Erythroblast (primary cell): ENCODE results near the gene RELN.

ENCODE experiments used
- DNase-seq, 2 experiments: peaks; one replicate each; lab custom pipeline; 2025; lab: John Stamatoyannopoulos, UW
- GATA1 ChIP-seq: IDR thresholded peaks from 2 replicates; pipeline ENCODE4 v1.6.1; 2011; ENCODE audit warnings: low read depth, mild to moderate bottlenecking, control low read depth, low read length, moderate library complexity
- POLR2A ChIP-seq: IDR thresholded peaks from 2 replicates; pipeline ENCODE4 v1.6.1; 2011; ENCODE audit warnings: mild to moderate bottlenecking, low read length

Gene RELN

DNA sequence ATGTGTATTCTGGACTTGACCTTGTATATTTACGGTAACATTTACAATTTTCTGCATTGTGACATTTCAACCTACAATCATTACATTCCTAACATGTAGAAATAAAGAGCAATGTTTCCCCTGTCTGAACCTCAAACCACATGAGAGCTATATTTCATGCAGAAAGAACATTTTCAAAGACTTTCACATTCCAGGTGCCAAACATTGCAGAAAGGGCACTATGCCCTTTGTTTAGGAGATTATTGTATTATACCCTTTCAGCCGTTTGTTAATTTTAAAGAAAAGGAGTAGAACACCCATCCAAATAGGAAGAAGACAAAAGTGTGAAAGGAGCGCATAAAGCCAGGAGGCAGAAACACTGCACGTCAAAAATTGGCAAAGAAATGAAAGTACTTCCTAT lies 260.4 kb downstream of the RELN start:
- TF ChIP-seq POLR2A (no peak), GATA1 (no peak)
- no peak for DNase-seq

DNA sequence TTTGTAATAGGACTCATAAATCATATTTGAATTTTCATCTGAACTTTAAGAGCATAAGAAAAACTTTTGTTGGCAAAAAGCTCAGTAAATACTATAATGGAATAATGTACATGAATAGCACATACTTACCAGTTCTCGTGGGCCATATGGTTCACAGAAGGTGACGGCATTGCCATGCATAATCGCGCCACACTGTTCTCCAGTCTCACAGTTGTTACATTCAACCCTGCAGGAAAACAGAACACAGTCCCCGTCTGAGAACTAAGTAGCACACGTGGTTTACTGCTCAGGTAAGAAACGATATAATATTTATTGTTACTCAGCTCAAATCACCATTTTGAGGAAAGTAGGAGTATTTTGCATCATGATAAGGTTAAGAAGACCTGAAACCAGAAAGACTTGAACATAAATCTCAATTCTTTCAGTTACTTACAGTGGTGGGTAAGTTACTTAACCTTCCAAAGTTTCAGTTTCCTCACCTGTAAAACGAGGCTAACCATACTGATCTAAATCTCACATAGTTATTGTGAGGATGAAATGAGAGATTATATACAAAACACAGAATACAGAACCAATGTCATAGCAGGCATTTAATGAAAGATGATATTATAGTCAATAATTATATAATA lies 261.4 kb downstream of the RELN start:
- no peak for TF ChIP-seq GATA1
- no peak for DNase-seq

DNA sequence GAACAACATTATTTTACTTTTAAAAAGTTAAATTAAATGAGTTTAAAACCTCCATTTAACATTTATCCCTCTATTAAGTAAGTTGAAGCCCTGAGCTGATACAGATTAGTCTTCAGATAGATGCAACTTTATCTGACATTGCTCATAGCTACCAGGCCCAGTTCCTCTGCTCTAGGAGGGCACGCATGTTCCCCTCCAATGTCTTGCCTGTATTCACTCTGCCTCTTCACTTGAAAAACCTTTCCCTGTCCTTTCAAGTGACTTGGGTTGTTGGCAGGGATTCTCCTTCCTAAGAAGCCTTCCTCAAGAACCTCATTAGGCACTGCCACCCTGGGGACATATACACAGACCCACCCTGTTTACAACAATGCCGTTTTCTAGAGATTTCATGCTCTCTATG lies 270.4 kb downstream of the RELN start:
- DNase-seq: no peak
- TF ChIP-seq POLR2A (no peak), GATA1 (no peak)

DNA sequence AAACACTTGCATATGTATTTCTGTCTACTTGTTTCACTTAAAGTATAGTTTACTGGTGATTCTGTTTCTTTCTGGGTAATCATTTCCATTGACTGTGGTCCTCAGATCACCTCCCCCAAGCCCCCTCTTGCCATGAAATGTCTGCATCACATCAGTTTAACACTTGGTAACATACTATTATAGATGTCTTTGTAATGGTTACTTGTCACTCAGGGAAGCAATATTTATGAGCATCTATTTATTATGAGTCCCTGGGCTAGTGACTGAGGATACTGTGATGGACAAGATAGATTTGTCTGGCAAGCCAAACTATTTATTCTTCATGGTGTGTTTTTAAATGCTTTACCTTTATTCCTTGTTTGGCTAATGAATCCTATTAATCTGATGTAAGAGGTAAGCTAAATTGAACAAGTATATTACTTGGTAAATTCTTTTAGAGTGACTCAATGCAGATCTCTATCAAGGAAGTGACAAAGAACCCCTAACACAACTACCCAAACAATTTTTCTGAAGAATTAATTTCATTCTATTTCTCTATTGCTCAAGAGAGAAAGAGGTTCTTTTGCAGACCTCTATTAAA lies 270.9 kb downstream of the RELN start:
- TF ChIP-seq GATA1 (no peak), POLR2A (no peak)
- DNase-seq: no peak

DNA sequence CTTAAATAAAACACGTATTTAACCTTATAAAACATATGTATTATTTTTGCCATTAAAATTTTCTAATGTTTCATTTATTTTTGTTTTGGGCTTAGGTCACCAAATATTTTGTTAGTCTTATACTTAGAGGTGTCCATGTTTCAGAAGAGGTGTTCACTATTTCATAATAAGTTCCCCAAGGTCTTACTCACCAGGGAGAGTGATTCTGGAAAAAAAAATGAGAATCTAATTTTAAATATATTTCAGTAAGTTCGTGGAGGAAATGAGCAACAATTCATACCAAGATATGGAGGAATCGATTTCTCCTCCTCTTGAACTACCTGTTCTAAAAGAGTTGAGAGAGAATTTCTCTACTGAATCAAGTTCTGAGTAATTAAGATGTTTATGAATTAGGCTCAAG lies 271.9 kb downstream of the RELN start:
- TF ChIP-seq POLR2A (no peak), GATA1 (no peak)
- DNase-seq: no peak

DNA sequence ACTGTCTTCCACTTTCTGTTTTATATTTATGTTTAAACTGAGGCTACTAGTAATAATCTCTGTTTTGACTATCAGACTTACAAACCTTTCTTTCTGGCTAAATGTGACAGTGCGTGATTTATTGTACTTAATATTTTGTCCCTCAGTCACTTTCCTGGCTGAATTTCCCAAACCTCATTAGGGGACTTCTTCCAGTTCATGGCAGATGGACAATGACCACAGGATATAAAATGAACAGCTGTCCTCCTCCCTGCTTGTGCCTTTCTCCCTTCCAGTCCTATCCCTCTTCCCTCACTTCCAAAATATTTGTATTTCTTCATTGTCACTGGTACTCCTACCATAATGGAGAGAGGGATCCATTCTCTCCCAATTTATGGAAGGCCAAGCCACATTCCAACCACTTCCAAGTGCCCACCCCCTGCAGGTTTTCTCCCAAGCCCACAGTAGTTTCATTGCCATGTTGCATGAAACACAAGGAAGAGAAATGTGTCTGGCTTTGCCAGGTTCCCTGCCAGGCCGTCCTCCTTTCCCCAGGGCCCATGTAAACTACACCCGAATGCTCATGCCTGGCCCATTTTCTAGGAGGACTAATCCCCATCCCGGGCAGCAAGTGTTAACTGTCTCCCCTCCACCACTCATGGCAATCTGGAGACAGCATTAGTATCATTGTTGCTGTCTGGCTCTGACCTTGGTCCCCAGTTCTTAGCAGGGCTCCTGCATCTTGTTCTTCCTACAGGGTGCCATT lies 273.9 kb downstream of the RELN start:
- DNase-seq: no peak
- TF ChIP-seq GATA1 (no peak), POLR2A (no peak)

DNA sequence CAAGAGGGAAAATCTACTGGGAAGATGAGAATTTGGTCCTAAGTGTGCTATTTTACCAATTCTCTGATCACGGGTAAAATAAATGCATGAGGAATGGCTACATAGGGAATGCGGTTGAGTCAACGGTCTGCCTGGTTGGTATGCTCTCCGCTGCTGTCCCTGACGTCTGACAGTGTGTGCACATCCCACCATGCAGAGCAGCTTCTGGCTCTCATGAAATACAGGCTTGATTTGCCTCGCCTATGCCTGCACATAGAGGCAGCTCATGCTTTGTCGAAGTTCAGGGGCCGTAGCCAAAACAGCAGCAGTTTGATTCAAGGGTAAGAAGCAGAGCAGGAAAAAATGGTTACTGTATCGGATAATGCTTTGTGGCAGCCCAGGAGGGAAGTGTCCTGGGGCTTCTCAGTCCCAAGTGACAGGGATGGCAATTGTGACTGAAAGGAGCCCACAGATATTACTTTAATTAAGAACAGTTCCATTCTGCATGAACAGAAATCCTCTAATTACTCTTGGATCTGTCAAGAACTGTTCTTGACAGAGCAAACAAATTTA lies 275.0 kb downstream of the RELN start:
- no peak for TF ChIP-seq GATA1
- no peak for TF ChIP-seq POLR2A
- no peak for DNase-seq

DNA sequence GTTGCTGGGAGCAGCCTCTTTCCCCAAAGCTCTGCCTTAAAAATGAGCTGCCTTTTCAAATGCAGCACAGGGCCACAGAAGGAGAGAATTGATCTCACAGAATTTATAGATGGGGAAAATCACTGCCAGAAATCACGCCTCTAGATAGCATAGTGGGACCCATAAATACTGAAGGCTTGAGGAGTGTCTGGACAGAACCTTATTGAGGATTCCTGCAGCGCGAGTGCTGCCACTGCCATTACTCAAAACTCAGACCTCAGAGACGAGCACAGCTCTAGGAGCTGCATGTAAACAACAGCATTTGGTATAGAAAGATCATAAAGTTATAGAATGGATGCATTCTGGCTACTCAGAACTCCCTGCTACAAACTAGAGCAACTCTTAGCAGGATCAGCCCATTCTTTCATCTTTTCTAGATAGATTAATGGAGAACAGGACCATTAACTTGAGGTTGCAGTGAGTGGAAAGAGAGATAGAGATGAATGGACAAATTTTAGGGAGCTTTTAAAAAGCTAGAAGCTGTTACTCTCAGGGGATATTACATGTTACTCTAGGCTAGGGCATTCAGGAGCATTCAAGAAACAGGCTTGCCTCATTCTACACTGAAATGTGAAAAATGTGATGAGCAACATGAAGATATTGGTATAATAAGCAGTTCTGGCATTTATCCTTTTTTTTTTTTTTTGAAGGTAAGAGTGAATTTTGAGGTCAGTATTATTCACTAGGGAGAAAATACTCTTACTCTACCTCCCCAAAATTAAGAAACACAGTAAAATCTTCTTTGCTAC lies 276.3 kb downstream of the RELN start:
- DNase-seq: no peak
- TF ChIP-seq POLR2A (no peak), GATA1 (no peak)

DNA sequence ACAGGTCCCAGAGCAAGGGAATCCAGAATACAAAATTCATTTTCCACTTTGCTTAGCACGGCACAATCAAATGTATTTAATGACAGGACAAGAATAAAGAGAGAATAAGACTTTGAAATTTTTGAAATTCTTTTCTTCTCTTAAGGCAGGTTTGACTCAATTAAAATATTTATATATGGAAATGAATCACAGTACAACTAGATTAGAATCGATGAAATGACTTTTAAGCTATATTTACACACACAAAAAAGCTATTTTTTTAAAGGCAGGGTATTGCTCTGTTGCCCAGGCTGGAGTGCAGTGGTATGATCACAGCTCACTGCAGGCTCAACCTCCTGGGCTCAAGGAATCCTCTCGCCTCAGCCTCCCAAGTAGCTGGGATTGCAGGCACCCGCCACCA lies 278.0 kb downstream of the RELN start:
- no peak for DNase-seq
- TF ChIP-seq GATA1: no peak
- no peak for TF ChIP-seq POLR2A

DNA sequence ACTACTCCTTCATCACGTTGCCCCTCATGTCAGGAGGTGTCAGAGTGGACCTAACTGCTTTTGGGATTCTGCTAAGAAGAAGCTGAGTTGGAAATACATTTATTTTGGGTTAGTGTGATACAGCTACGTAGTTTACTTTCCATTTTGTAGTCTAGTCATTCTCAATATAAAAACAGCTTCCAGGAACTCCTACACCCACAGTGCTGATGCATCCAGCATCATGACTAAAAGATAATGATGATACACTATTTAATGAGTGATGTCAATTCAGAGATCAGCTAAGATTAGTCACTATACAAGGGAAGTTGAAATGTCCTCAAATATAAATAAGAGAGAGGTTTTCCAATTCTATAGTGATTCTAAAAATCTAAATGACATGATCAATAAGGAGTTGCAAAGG lies 279.2 kb downstream of the RELN start:
- TF ChIP-seq GATA1 (no peak), POLR2A (no peak)
- no peak for DNase-seq

DNA sequence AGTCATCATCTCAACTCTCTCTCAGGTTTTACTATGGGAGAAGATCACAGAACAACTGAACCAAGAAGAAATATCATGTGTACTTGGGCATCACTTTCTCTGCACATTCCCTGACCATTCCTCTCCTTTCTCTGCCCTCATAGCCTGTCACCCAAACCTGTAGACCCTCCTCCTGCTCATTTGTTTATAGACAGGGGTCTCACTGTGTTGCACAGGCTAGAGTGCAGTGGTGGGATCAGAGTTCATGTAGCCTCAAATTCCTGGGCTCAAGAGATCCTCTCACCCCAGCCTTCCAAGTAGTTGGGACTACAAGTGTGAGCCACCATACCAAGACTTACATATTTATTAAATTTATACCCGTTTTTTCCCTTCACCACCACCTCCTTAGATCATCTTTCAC lies 282.7 kb downstream of the RELN start:
- no peak for DNase-seq
- no peak for TF ChIP-seq GATA1
- TF ChIP-seq POLR2A: no peak

DNA sequence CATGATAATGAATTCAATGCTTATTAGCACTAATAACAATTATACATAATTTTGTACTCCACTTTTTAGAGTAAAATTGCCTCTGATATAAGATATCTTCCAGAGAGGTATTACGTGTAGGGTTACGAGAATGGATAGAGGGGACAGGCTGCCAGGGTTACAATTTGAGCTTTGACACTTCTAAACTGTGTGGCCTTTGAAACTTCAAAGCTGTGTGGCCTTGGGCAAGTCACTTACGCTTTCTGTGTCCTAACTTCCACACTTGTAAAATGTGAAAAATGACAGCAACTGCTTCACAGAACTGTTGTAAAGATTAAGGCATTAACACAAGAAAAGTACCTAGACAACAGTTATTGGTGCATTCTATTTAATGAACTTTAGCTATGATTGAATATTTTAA lies 283.9 kb downstream of the RELN start:
- TF ChIP-seq POLR2A: no peak
- TF ChIP-seq GATA1: no peak

DNA sequence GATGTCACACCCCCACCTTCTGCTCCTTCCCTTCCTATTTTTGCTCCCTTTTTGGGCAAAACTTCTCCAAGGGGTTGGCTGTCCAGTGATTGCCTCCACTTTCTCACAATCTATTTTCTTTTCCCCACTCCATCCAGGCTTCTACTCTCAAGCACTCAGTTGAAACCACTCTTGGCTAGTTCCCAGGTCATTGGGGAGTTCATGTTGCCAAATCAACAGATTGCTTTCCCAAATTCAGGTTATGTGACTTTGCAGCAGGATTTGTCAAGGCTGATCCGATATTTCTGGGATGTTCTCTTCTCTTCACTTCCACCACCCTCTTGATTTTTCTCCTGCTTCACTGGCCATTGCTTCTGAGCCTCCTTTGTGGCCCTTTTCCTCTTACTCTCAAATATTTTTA lies 284.8 kb downstream of the RELN start:
- TF ChIP-seq POLR2A: no peak
- no peak for TF ChIP-seq GATA1
- no peak for DNase-seq

More for the DNA sequence above, 283.9 kb downstream of the RELN start:
- no peak for DNase-seq
